ENCODE measurements around the gene VTA1. TPM values are rescaled to one million over a fixed set of nuclear protein-coding genes. Genes with fewer than 3 reads are reported as not detected.

VTA1 gene
- polyA plus RNA-seq, 1 of the 3 experiments (the other 2 are of a cell fraction): 60.1 TPM

DNA sequence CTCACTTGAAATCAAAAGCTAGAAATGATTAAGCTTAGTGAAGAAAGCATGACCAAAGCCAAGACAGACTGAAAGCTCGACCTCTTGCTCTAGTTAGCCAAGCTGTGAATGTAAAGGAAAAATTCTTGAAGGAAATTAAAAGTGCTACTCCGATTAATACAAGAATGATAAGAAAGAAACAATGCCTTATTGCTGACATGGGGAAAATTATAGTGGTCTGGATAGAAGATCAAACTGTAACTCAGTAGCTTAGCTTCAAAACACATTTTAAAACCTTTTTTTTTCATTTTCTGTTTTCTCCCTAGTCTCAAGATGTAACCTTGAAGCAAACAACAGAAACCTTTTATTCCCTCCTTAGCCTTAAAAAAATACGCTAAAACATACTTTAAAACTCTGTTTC is 25.7 kb upstream of the VTA1 start (continued):
- TF ChIP-seq MEF2A (IDR thresholded peaks at IDR 0.05; ENCODE audit: borderline replicate concordance, low read depth): no peak
- no peak for TF ChIP-seq TEAD4 (IDR thresholded peaks at IDR 0.05; ENCODE audit: borderline replicate concordance, insufficient read depth)
- TF ChIP-seq GABPA (IDR thresholded peaks at IDR 0.05; ENCODE audit: low read depth): no peak

GRCh38 chr6:142130814-142131213 is 16.2 kb upstream of the VTA1 start:
- Histone ChIP-seq H3K27me3 (ENCODE audit: insufficient read depth) (no peaks in the 10 kb centered on the region), H3K4me1 (ENCODE audit: control insufficient read depth in 1 of 2, insufficient read depth in 2 of 2, low read depth in 1 of 2, low read length in 1 of 2) (no peaks in the 10 kb centered on the region), H3K27ac (ENCODE audit: low read depth in 2 of 2, low read length in 1 of 2) (no peak overlapping the region), H3K9me3 (0 out of 2 replicates have a peak, but pooled peaks cover 5% of the 10 kb centered on the region), H3K36me3 (replicated peaks in 1 of 2; ENCODE audit: control insufficient read depth in 1 of 2, insufficient read depth in 2 of 2, low read length in 1 of 2) (no peaks in the 10 kb centered on the region), H3K4me2 (no peak overlapping the region), H3K9me2 (no peaks in the 10 kb centered on the region), H3F3A (replicated peaks; ENCODE audit: insufficient read depth) (no peaks in the 10 kb centered on the region), H4K20me1 (ENCODE audit: insufficient read depth) (no peaks in the 10 kb centered on the region), H2AFZ (ENCODE audit: low read depth) (no peak overlapping the region), H3K9ac (no peak overlapping the region), H3K4me3 (ENCODE audit: low read depth in 2 of 2, low read length in 1 of 2) (no peak overlapping the region), H3K79me2 (ENCODE audit: insufficient read depth) (no peaks in the 10 kb centered on the region)
- WGBS (ENCODE audit: low lambda C conversion rate): 37% methylated on average over 1 of the region's 1 CpG
- ChIA-PET POLR2A (no interaction called here), CTCF (interaction anchor here (1.0 to 1.3 kb wide), 2 partner anchors 11 to 18 kb away, joined by 3 to 4 read pairs; no protein-coding TSS in a partner anchor)
- no peak for DNase-seq
- TF ChIP-seq NFIC (IDR thresholded peaks at IDR 0.05; ENCODE audit: borderline replicate concordance): no peak
- no peak for TF ChIP-seq YY1 (IDR thresholded peaks at IDR 0.05; ENCODE audit: low read depth)
- TF ChIP-seq TCF12 (IDR thresholded peaks at IDR 0.05): no peak
- no peak for TF ChIP-seq EZH2phosphoT487 (IDR thresholded peaks at IDR 0.05; ENCODE audit: borderline replicate concordance, low read depth)

- Histone ChIP-seq H3K9me3 (0 out of 2 replicates have a peak, but pooled peaks cover 5% of the 10 kb centered on the region), H2AFZ (ENCODE audit: low read depth) (no peak within 1 kb of the TSS), H4K20me1 (ENCODE audit: insufficient read depth) (no peaks in the 10 kb centered on the region), H3F3A (replicated peaks; ENCODE audit: insufficient read depth) (no peaks in the 10 kb centered on the region), H3K4me3 (ENCODE audit: low read depth in 2 of 2, low read length in 1 of 2) (no peak within 1 kb of the TSS), H3K4me1 (ENCODE audit: control insufficient read depth in 1 of 2, insufficient read depth in 2 of 2, low read depth in 1 of 2, low read length in 1 of 2) (no peaks in the 10 kb centered on the region), H3K27ac (ENCODE audit: low read depth in 2 of 2, low read length in 1 of 2) (no peak within 1 kb of the TSS), H3K9me2 (no peaks in the 10 kb centered on the region), H3K36me3 (replicated peaks in 1 of 2; ENCODE audit: control insufficient read depth in 1 of 2, insufficient read depth in 2 of 2, low read length in 1 of 2) (no peaks in the 10 kb centered on the region), H3K9ac (no peak within 1 kb of the TSS), H3K27me3 (ENCODE audit: insufficient read depth) (no peaks in the 10 kb centered on the region), H3K4me2 (no peak within 1 kb of the TSS), H3K79me2 (ENCODE audit: insufficient read depth) (no peaks in the 10 kb centered on the region)
- DNase-seq: no peak
- ChIA-PET CTCF (interaction anchor here (0.6 to 1.3 kb wide), 3 partner anchors 12 to 256 kb away, joined by 3 read pairs; no protein-coding TSS in a partner anchor), POLR2A (no interaction called here)
- TF ChIP-seq NRF1 (IDR thresholded peaks at IDR 0.05; ENCODE audit: low read depth, low read length) (no peak), FOXJ3 (CRISPR knock-in tag; IDR thresholded peaks at IDR 0.05) (no peak), FOXM1 (IDR thresholded peaks at IDR 0.05; ENCODE audit: low read depth) (no peak)
- WGBS (ENCODE audit: low lambda C conversion rate): 13% methylated on average over 1 of the region's 1 CpG
These were observed 14.4 kb upstream of the VTA1 start, which contains the start of gene GJE1 for GRCh38 chr6:142132625-142133024. TSS of gene GJE1 (plus strand) at chr6:142132925. CDS start at chr6:142133159, 234 bp downstream.

DNA sequence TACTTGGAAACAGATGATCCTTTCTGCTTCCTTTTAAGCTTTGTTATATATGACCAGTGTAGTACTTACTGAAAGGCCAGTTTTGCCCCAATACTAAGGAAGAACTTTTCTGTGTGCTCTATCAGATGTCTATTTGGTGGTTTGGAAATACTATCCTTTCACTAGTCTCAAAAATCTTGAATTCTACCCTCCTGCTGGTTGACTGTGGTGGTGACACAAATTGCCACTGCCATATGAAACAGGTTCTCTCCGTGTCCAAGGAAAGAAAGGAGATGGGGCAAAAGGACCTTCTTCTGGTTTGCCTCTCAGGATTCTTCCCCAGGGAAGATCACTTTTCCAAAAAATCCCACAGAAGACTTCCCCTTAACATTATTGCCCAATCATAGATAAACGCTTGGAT is 8.2 kb upstream of the VTA1 start:
- H2AFZ ChIP-seq (ENCODE audit: low read depth): no peak overlapping the region; the same call in 1 of the 2 replicates
- 5% methylated on average over 2 of the region's 2 CpGs for WGBS (ENCODE audit: low lambda C conversion rate)
- POLR2A ChIA-PET: no interaction called here
- CTCF ChIA-PET: interaction anchor here (1.3 to 1.4 kb wide), 2 partner anchors 8 to 248 kb away, joined by 3 to 7 read pairs; partner anchors contain the start of genes NMBR and VTA1
- H3K9me2 ChIP-seq: no peaks in the 10 kb centered on the region
- no peaks in the 10 kb centered on the region for H3K27me3 ChIP-seq (ENCODE audit: insufficient read depth)
- H3K4me1 ChIP-seq (ENCODE audit: control insufficient read depth in 1 of 2, insufficient read depth in 2 of 2, low read depth in 1 of 2, low read length in 1 of 2): no peaks in the 10 kb centered on the region
- no peak overlapping the region for H3K4me2 ChIP-seq
- H3K79me2 ChIP-seq (ENCODE audit: insufficient read depth): no peaks in the 10 kb centered on the region
- no peak for DNase-seq
- H4K20me1 ChIP-seq (ENCODE audit: insufficient read depth): no peaks in the 10 kb centered on the region
- no peaks in the 10 kb centered on the region for H3K36me3 ChIP-seq (replicated peaks in 1 of 2; ENCODE audit: control insufficient read depth in 1 of 2, insufficient read depth in 2 of 2, low read length in 1 of 2)
- no peaks in the 10 kb centered on the region for H3F3A ChIP-seq (replicated peaks; ENCODE audit: insufficient read depth)
- H3K9ac ChIP-seq: no peak overlapping the region
- no peak overlapping the region for H3K27ac ChIP-seq (ENCODE audit: low read depth in 2 of 2, low read length in 1 of 2)
- no peak overlapping the region for H3K4me3 ChIP-seq (ENCODE audit: low read depth in 2 of 2, low read length in 1 of 2)
- H3K9me3 ChIP-seq: no peaks in the 10 kb centered on the region
- TF ChIP-seq FOXM1 (IDR thresholded peaks at IDR 0.05; ENCODE audit: low read depth) (no peak), GATA2 (CRISPR knock-in tag; IDR thresholded peaks at IDR 0.05) (no peak), POLR2AphosphoS5 (IDR thresholded peaks at IDR 0.05; ENCODE audit: low read depth, low read length) (no peak), NRF1 (IDR thresholded peaks at IDR 0.05; ENCODE audit: low read depth, low read length) (no peak), YY1 (IDR thresholded peaks at IDR 0.05; ENCODE audit: low read depth) (no peak)
- TF ChIP-seq, protein P1, sequence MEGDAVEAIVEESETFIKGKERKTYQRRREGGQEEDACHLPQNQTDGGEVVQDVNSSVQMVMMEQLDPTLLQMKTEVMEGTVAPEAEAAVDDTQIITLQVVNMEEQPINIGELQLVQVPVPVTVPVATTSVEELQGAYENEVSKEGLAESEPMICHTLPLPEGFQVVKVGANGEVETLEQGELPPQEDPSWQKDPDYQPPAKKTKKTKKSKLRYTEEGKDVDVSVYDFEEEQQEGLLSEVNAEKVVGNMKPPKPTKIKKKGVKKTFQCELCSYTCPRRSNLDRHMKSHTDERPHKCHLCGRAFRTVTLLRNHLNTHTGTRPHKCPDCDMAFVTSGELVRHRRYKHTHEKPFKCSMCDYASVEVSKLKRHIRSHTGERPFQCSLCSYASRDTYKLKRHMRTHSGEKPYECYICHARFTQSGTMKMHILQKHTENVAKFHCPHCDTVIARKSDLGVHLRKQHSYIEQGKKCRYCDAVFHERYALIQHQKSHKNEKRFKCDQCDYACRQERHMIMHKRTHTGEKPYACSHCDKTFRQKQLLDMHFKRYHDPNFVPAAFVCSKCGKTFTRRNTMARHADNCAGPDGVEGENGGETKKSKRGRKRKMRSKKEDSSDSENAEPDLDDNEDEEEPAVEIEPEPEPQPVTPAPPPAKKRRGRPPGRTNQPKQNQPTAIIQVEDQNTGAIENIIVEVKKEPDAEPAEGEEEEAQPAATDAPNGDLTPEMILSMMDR (IDR thresholded peaks at IDR 0.05): no peak
- TF ChIP-seq, protein P2, sequence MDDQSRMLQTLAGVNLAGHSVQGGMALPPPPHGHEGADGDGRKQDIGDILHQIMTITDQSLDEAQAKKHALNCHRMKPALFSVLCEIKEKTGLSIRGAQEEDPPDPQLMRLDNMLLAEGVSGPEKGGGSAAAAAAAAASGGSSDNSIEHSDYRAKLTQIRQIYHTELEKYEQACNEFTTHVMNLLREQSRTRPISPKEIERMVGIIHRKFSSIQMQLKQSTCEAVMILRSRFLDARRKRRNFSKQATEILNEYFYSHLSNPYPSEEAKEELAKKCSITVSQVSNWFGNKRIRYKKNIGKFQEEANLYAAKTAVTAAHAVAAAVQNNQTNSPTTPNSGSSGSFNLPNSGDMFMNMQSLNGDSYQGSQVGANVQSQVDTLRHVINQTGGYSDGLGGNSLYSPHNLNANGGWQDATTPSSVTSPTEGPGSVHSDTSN (IDR thresholded peaks at IDR 0.05): no peak
- TF ChIP-seq, protein P3, sequence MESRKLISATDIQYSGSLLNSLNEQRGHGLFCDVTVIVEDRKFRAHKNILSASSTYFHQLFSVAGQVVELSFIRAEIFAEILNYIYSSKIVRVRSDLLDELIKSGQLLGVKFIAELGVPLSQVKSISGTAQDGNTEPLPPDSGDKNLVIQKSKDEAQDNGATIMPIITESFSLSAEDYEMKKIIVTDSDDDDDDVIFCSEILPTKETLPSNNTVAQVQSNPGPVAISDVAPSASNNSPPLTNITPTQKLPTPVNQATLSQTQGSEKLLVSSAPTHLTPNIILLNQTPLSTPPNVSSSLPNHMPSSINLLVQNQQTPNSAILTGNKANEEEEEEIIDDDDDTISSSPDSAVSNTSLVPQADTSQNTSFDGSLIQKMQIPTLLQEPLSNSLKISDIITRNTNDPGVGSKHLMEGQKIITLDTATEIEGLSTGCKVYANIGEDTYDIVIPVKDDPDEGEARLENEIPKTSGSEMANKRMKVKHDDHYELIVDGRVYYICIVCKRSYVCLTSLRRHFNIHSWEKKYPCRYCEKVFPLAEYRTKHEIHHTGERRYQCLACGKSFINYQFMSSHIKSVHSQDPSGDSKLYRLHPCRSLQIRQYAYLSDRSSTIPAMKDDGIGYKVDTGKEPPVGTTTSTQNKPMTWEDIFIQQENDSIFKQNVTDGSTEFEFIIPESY (IDR thresholded peaks at IDR 0.05; ENCODE audit: borderline replicate concordance, low read depth): no peak
